Gastroesophageal sphincter (tissue), 3 donors: ENCODE measurements around the gene POC1A.

ENCODE experiments used
- CTCF ChIP-seq, 4 experiments: fragments of 200-600 bp in 2 of 4; fragments of 450-650 bp in 2 of 4; sonication (generic) in 1 of 4; IDR thresholded peaks; one replicate each; pipeline ENCODE4 v1.5.1; 2017 to 2019; ENCODE audit warnings: antibody characterized with exemption in 4 of 4, mild to moderate bottlenecking in 2 of 4, moderate library complexity in 2 of 4
- EP300 ChIP-seq: sonication (generic); formaldehyde crosslinking; IDR thresholded peaks from one replicate; pipeline ENCODE4 v1.6.1; 2017; ENCODE audit warnings: antibody characterized with exemption, mild to moderate bottlenecking
- POLR2A ChIP-seq, 2 donors: fragments of 450-650 bp; IDR thresholded peaks; one replicate each; pipeline ENCODE4 v1.6.1; 2017; ENCODE audit warnings: antibody characterized with exemption in 2 of 2, mild to moderate bottlenecking in 2 of 2, moderate library complexity in 1 of 2
- POLR2AphosphoS5 ChIP-seq: sonication (generic); formaldehyde crosslinking; IDR thresholded peaks from one replicate; pipeline ENCODE4 v1.6.1; 2017; ENCODE audit warnings: antibody characterized with exemption

- TF ChIP-seq POLR2A (IDR thresholded peaks at IDR 0.05): no peak
- no peak for TF ChIP-seq CTCF (IDR thresholded peaks at IDR 0.05)
- TF ChIP-seq POLR2AphosphoS5: no peak
- TF ChIP-seq EP300: no peak
Measured at GRCh38 chr3:52196977-52197376, 42.8 kb upstream of the POC1A start.
